ENCODE data around the gene H3-3A. TPM values are rescaled to one million over a fixed set of nuclear protein-coding genes. Genes with fewer than 3 reads are reported as not detected.

H3-3A gene
- total and polyA plus RNA-seq, 11 donors, result 241 to 471 (median 305) TPM

GRCh38 chr1:226108935-226109828, 46.7 kb downstream of the H3-3A start:
- ATAC-seq (peak; percentile 42 to 73 (median 53)), DNase-seq (peak; percentile 55 to 73 (median 63))
- Histone ChIP-seq H3K36me3 (no peaks in the 10 kb centered on the region), H3K4me1 (peaks cover 0 to 38% (median 33%) of the 10 kb centered on the region in 12 donors), H3K27me3 (no peaks in the 10 kb centered on the region), H3K27ac (peak overlapping the region; percentile 78 to 100 (median 100)), H3K9me3 (no peaks in the 10 kb centered on the region), H3K4me3 (peak overlapping the region; percentile 36 to 87 (median 68))
- 7 to 12% (median 11%) methylated on average over 23 of the region's 23 CpGs for WGBS, 4 donors
- intact Hi-C loops (cut with DNase I), result no loop called here
- TF ChIP-seq CTCF (IDR thresholded peaks at IDR 0.05) (no peak), POLR2A (IDR thresholded peaks at IDR 0.05) (no peak)

- Histone ChIP-seq H3K27me3 (no peaks in the 10 kb centered on the region), H3K27ac (peak overlapping the region; percentile 94 to 100 (median 100)), H3K4me1 (peaks cover 0 to 38% (median 33%) of the 10 kb centered on the region in 12 donors), H3K4me3 (peak overlapping the region; percentile 60 to 87 (median 69)), H3K9me3 (no peaks in the 10 kb centered on the region), H3K36me3 (no peaks in the 10 kb centered on the region)
- intact Hi-C loops (cut with DNase I), result loop anchor here in 6 of 10 donors (1.0 to 10.0 kb wide), 8 partner anchors 45 to 115 kb away; partner anchors contain the start of genes SDE2 (in 4 of the 6) and H3-3A (in 2 of the 6)
- DNase-seq (peak; percentile 93 to 95 (median 93)), ATAC-seq (peak; percentile 86 to 89 (median 86))
- no peak for TF ChIP-seq POLR2A (IDR thresholded peaks at IDR 0.05)
- TF ChIP-seq CTCF (IDR thresholded peaks at IDR 0.05), result peak in 7 of 12 donors; percentile 9 to 36 (median 22)
- 0 to 1% (median 1%) methylated on average over 9 to 57 of the region's 57 CpGs for WGBS, 4 donors
Measured at GRCh38 chr1:226109829-226110248, 47.3 kb downstream of the H3-3A start.

- H3K27ac ChIP-seq, result peak overlapping the region; percentile 94 to 100 (median 100)
- H3K36me3 ChIP-seq, result no peaks in the 10 kb centered on the region
- 1 to 3% (median 1%) methylated on average over 22 to 73 of the region's 73 CpGs for WGBS, 4 donors
- intact Hi-C loops (cut with DNase I), result loop anchor here in 6 of 10 donors (1.0 to 10.0 kb wide), 8 partner anchors 46 to 116 kb away; partner anchors contain the start of genes SDE2 (in 4 of the 6) and H3-3A (in 2 of the 6)
- no peaks in the 10 kb centered on the region for H3K27me3 ChIP-seq
- peak; percentile 41 to 77 (median 68) for ATAC-seq
- TF ChIP-seq POLR2A (IDR thresholded peaks at IDR 0.05) (peak in 1 of 2 donors; percentile 74), CTCF (IDR thresholded peaks at IDR 0.05) (no peak)
- H3K4me1 ChIP-seq, result peaks cover 0 to 38% (median 33%) of the 10 kb centered on the region in 12 donors
- peak overlapping the region; percentile 60 to 87 (median 69) for H3K4me3 ChIP-seq
- no peaks in the 10 kb centered on the region for H3K9me3 ChIP-seq
- DNase-seq, result peak; percentile 82 to 89 (median 87)
Measured at GRCh38 chr1:226110249-226111097, 48.0 kb downstream of the H3-3A start.
